GM18951 (cell line): ENCODE results near the gene DAGLA.

Experiments
- POLR2A ChIP-seq: IDR thresholded peaks from 4 replicates; pipeline ENCODE4 v1.6.1; 2011; ENCODE audit warnings: mild to moderate bottlenecking; ENCODE audit not compliant: insufficient read length, insufficient read depth; ENCODE audit errors: extremely low read depth
- in situ Hi-C: fragments of 300-500 bp; cut with MboI; formaldehyde crosslinking; loops from one replicate; pipeline ENCODE4 v1.12.0; 2022; ENCODE audit warnings: low sequenced_read_pairs, mixed read lengths, inconsistent platforms; ENCODE audit not compliant: unreplicated experiment

Gene DAGLA

GRCh38 chr11:61795459-61795858 is 115.3 kb downstream of the DAGLA start:
- TF ChIP-seq POLR2A: no peak
- in situ Hi-C loops: no loop called here

GRCh38 chr11:61795876-61796526 is 115.8 kb downstream of the DAGLA start:
- TF ChIP-seq POLR2A: no peak
- in situ Hi-C loops: no loop called here
